ENCODE measurements around the gene FSTL4.
"Not testable (repeated sequence)": the region's sequence is repeated elsewhere in the genome, so short reads cannot be mapped to it uniquely, and the experiment has no call there.

The FSTL4 gene

GRCh38 chr5:133200256-133200655, 412.1 kb downstream of the FSTL4 start:
- no peak overlapping the region for H3K27ac ChIP-seq (ENCODE audit: low read depth, low read length, severe bottlenecking)

DNA sequence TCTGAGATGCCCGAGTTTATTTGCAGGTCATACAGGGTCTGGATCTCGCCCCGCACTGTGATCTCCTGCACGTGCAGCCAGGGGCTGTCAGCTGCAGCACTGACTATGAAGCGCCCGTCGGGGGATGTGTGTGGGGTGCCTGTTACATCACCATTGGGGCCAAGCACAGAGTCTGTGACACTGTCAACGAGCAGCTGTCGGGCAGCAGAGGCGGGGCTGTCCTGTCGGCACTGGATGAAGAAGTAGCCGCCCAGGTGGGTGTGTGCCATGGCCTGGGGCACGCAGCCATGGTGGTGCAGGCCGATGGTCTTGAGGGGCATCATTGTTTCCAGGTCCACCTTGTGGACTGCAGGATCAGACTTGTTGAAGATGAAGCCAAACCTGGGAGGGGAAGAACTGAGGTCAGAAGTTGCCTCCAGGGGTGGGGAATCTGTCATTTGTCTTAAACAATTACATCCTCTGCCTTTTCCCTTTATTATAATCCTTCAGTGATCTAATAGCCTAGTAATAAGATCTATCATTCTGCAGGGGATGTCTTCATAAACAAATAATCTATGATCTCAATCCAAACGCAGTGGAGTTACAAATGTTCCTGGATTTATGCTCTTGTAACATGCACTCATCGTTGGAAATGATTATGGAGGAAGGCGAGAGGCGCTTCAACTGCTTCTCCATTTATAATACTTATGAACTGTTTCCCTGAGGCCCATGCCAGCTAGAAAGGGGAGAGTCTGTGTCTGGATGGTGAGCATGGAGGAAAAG, 412.7 kb downstream of the FSTL4 start:
- Histone ChIP-seq H3K27ac (ENCODE audit: low read depth, low read length, severe bottlenecking) (no peak overlapping the region), H3K36me3 (ENCODE audit: control insufficient read depth, insufficient read depth, low read length) (no peaks in the 10 kb centered on the region), H3K4me3 (ENCODE audit: extremely low read depth, insufficient read depth, low read length, poor library complexity, severe bottlenecking) (no peak overlapping the region), H3K4me1 (ENCODE audit: control insufficient read depth, insufficient read depth, low read length, poor library complexity, severe bottlenecking) (no peaks in the 10 kb centered on the region), H3K9me3 (ENCODE audit: control insufficient read depth, low read length) (peaks cover 3% of the 10 kb centered on the region)
- WGBS, 2 experiments (ENCODE audit: insufficient coverage in 2 of 2): 87 to 94% methylated on average over 12 to 13 of the region's 18 CpGs

More at GRCh38 chr5:133200256-133200655, 412.1 kb downstream of the FSTL4 start:
- H3K36me3 ChIP-seq (ENCODE audit: control insufficient read depth, insufficient read depth, low read length): no peaks in the 10 kb centered on the region
- H3K4me3 ChIP-seq (ENCODE audit: extremely low read depth, insufficient read depth, low read length, poor library complexity, severe bottlenecking): no peak overlapping the region
- 80 to 100% methylated on average over 1 to 3 of the region's 3 CpGs for WGBS, 2 experiments (ENCODE audit: insufficient coverage in 2 of 2)
- H3K9me3 ChIP-seq (ENCODE audit: control insufficient read depth, low read length): peaks cover 3% of the 10 kb centered on the region
- H3K4me1 ChIP-seq (ENCODE audit: control insufficient read depth, insufficient read depth, low read length, poor library complexity, severe bottlenecking): peaks cover 6% of the 10 kb centered on the region

DNA sequence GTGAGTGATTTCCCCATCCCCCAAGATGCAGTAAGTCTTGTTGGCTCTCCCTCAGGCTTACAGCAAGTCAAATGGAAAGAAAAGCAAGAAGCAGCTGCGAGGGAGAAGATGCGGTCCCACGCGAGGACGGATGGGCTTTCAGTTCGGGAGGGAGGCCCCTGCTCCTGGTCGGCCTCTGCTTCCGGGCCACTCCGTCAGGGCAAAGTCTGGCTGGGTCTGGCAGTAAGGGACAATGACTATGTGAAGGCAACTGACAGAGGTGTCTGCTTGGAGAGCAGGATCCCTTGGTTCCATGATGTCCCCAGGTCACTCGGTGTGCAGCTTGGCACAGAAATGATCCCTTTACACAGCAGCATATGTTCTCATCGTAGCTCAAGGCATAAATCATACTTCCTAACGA, 413.8 kb downstream of the FSTL4 start:
- 94 to 97% methylated on average over 11 of the region's 12 CpGs for WGBS, 2 experiments (ENCODE audit: insufficient coverage in 2 of 2)
- Histone ChIP-seq H3K4me3 (ENCODE audit: extremely low read depth, insufficient read depth, low read length, poor library complexity, severe bottlenecking) (no peak overlapping the region), H3K9me3 (ENCODE audit: control insufficient read depth, low read length) (peaks cover 3% of the 10 kb centered on the region), H3K27ac (ENCODE audit: low read depth, low read length, severe bottlenecking) (no peak overlapping the region), H3K36me3 (ENCODE audit: control insufficient read depth, insufficient read depth, low read length) (no peaks in the 10 kb centered on the region), H3K4me1 (ENCODE audit: control insufficient read depth, insufficient read depth, low read length, poor library complexity, severe bottlenecking) (no peaks in the 10 kb centered on the region)

- Histone ChIP-seq H3K4me3 (ENCODE audit: extremely low read depth, insufficient read depth, low read length, poor library complexity, severe bottlenecking) (no peak overlapping the region), H3K9me3 (ENCODE audit: control insufficient read depth, low read length) (no peaks in the 10 kb centered on the region), H3K27ac (ENCODE audit: low read depth, low read length, severe bottlenecking) (no peak overlapping the region), H3K36me3 (ENCODE audit: control insufficient read depth, insufficient read depth, low read length) (no peaks in the 10 kb centered on the region), H3K4me1 (ENCODE audit: control insufficient read depth, insufficient read depth, low read length, poor library complexity, severe bottlenecking) (no peaks in the 10 kb centered on the region)
- WGBS, 2 experiments (ENCODE audit: insufficient coverage in 2 of 2): 64 to 76% methylated on average over 2 to 4 of the region's 4 CpGs
Measured at GRCh38 chr5:133196441-133197085, 415.8 kb downstream of the FSTL4 start.

GRCh38 chr5:133195250-133195649, 417.1 kb downstream of the FSTL4 start:
- H3K4me3 ChIP-seq (ENCODE audit: extremely low read depth, insufficient read depth, low read length, poor library complexity, severe bottlenecking): no peak overlapping the region
- no peaks in the 10 kb centered on the region for H3K4me1 ChIP-seq (ENCODE audit: control insufficient read depth, insufficient read depth, low read length, poor library complexity, severe bottlenecking)
- H3K9me3 ChIP-seq (ENCODE audit: control insufficient read depth, low read length): no peaks in the 10 kb centered on the region
- no peak overlapping the region for H3K27ac ChIP-seq (ENCODE audit: low read depth, low read length, severe bottlenecking)
- no peaks in the 10 kb centered on the region for H3K36me3 ChIP-seq (ENCODE audit: control insufficient read depth, insufficient read depth, low read length)
- 69 to 98% methylated on average over 2 to 4 of the region's 5 CpGs for WGBS, 2 experiments (ENCODE audit: insufficient coverage in 2 of 2)

DNA sequence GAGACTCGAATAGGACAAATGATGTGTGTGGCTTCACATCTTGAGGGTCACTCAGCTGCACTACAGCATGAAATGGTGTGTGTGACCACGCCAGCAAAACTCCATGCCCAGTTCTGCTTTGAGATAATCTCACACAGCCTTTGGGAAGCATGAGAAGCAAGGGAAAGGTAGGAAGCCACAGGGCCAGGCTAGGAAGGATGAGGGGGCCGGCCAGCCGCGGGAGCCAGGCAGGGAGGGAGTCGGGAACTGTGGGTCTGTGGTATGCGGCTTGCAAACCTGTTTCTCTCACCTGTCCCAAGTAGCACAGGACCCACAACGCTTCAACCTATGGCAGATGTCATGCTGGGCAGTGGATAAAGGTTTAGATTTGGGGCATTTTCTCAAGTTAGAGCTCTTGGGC, 418.5 kb downstream of the FSTL4 start:
- Histone ChIP-seq H3K4me3 (ENCODE audit: extremely low read depth, insufficient read depth, low read length, poor library complexity, severe bottlenecking) (no peak overlapping the region), H3K4me1 (ENCODE audit: control insufficient read depth, insufficient read depth, low read length, poor library complexity, severe bottlenecking) (no peaks in the 10 kb centered on the region), H3K9me3 (ENCODE audit: control insufficient read depth, low read length) (no peaks in the 10 kb centered on the region), H3K36me3 (ENCODE audit: control insufficient read depth, insufficient read depth, low read length) (no peaks in the 10 kb centered on the region), H3K27ac (ENCODE audit: low read depth, low read length, severe bottlenecking) (no peak overlapping the region)
- WGBS, 2 experiments (ENCODE audit: insufficient coverage in 2 of 2): 70 to 97% methylated on average over 7 of the region's 8 CpGs

GRCh38 chr5:133192716-133193115, 419.6 kb downstream of the FSTL4 start:
- no peaks in the 10 kb centered on the region for H3K36me3 ChIP-seq (ENCODE audit: control insufficient read depth, insufficient read depth, low read length)
- H3K4me1 ChIP-seq (ENCODE audit: control insufficient read depth, insufficient read depth, low read length, poor library complexity, severe bottlenecking): no peaks in the 10 kb centered on the region
- H3K9me3 ChIP-seq (ENCODE audit: control insufficient read depth, low read length): no peaks in the 10 kb centered on the region
- H3K27ac ChIP-seq (ENCODE audit: low read depth, low read length, severe bottlenecking): no peak overlapping the region
- no peak overlapping the region for H3K4me3 ChIP-seq (ENCODE audit: extremely low read depth, insufficient read depth, low read length, poor library complexity, severe bottlenecking)
- WGBS, 2 experiments (ENCODE audit: insufficient coverage in 2 of 2): 89 to 95% methylated on average over 7 to 8 of the region's 8 CpGs

GRCh38 chr5:133189881-133190280, 422.5 kb downstream of the FSTL4 start:
- Histone ChIP-seq H3K9me3 (ENCODE audit: control insufficient read depth, low read length) (no peaks in the 10 kb centered on the region), H3K36me3 (ENCODE audit: control insufficient read depth, insufficient read depth, low read length) (no peaks in the 10 kb centered on the region), H3K4me1 (ENCODE audit: control insufficient read depth, insufficient read depth, low read length, poor library complexity, severe bottlenecking) (no peaks in the 10 kb centered on the region), H3K4me3 (ENCODE audit: extremely low read depth, insufficient read depth, low read length, poor library complexity, severe bottlenecking) (no peak overlapping the region), H3K27ac (ENCODE audit: low read depth, low read length, severe bottlenecking) (no peak overlapping the region)
- 90 to 100% methylated on average over 2 of the region's 4 CpGs for WGBS, 2 experiments (ENCODE audit: insufficient coverage in 2 of 2)

GRCh38 chr5:133179405-133179804, 432.9 kb downstream of the FSTL4 start:
- Histone ChIP-seq H3K9me3 (ENCODE audit: control insufficient read depth, low read length) (no peaks in the 10 kb centered on the region), H3K36me3 (ENCODE audit: control insufficient read depth, insufficient read depth, low read length) (no peaks in the 10 kb centered on the region), H3K4me1 (ENCODE audit: control insufficient read depth, insufficient read depth, low read length, poor library complexity, severe bottlenecking) (no peaks in the 10 kb centered on the region), H3K4me3 (ENCODE audit: extremely low read depth, insufficient read depth, low read length, poor library complexity, severe bottlenecking) (no peak overlapping the region), H3K27ac (ENCODE audit: low read depth, low read length, severe bottlenecking) (no peak overlapping the region)

GRCh38 chr5:133170756-133171387, 441.5 kb downstream of the FSTL4 start:
- not testable (repeated sequence) for H3K9me3 ChIP-seq (ENCODE audit: control insufficient read depth, low read length); H3K36me3 ChIP-seq (ENCODE audit: control insufficient read depth, insufficient read depth, low read length); H3K27ac ChIP-seq (ENCODE audit: low read depth, low read length, severe bottlenecking); H3K4me3 ChIP-seq (ENCODE audit: extremely low read depth, insufficient read depth, low read length, poor library complexity, severe bottlenecking); H3K4me1 ChIP-seq (ENCODE audit: control insufficient read depth, insufficient read depth, low read length, poor library complexity, severe bottlenecking)
- 82 to 88% methylated on average over 7 of the region's 9 CpGs for WGBS, 2 experiments (ENCODE audit: insufficient coverage in 2 of 2)

DNA sequence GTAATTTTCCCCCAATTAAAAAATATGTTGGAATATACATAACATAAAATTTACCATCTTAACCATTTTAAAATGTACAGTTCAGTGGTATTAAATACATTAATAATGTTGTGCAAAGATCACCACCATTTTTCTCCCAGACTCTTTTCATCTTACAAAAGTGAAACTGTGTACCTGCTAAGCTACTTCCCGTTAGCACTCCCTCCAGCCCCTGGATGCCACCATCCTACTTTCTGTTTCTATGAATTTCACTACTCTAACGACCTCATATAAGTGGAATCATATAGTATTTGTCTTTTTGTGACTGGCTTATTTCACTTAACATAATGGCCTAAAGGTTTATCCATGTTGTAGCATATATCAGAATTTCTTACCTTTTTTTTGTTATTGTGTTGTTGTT, 447.6 kb downstream of the FSTL4 start:
- Histone ChIP-seq H3K4me1 (ENCODE audit: control insufficient read depth, insufficient read depth, low read length, poor library complexity, severe bottlenecking) (no peaks in the 10 kb centered on the region), H3K36me3 (ENCODE audit: control insufficient read depth, insufficient read depth, low read length) (no peaks in the 10 kb centered on the region), H3K9me3 (ENCODE audit: control insufficient read depth, low read length) (no peaks in the 10 kb centered on the region), H3K27ac (ENCODE audit: low read depth, low read length, severe bottlenecking) (no peak overlapping the region), H3K4me3 (ENCODE audit: extremely low read depth, insufficient read depth, low read length, poor library complexity, severe bottlenecking) (no peak overlapping the region)
- no CpG with 5 or more reads among the region's 2 CpGs for WGBS, 2 experiments (ENCODE audit: insufficient coverage in 2 of 2)
